T1000 (cell line): ENCODE results near the gene ANKRD33B.
"Not testable (repeated sequence)": the region's sequence is repeated elsewhere in the genome, so short reads cannot be mapped to it uniquely, and the experiment has no call there.

ENCODE experiments used
- DNase-seq: peaks from one replicate; lab custom pipeline; 2025; ENCODE audit warnings: mixed read lengths; lab: John Stamatoyannopoulos, UW

ANKRD33B gene

DNA sequence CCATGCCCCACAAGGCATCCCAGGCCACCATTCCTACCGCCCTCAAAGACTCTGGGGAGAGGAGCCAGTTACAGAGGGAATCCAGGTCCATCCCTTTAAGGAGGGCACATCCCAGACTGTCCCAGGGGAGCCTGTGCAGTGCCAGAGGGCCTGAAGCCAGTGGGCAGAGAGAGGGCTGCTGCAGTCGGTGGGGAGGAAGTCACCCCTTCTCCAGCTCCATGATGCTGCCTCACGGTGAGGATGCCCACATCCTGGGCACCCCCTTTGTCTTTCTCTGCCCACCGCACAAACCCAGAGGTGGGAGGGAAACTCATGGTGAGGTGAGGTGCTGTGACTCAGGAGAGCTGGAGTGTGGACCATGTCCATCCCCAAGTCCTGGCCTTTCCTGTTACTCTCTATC, 26.2 kb upstream of the ANKRD33B start:
- DNase-seq: no peak

DNA sequence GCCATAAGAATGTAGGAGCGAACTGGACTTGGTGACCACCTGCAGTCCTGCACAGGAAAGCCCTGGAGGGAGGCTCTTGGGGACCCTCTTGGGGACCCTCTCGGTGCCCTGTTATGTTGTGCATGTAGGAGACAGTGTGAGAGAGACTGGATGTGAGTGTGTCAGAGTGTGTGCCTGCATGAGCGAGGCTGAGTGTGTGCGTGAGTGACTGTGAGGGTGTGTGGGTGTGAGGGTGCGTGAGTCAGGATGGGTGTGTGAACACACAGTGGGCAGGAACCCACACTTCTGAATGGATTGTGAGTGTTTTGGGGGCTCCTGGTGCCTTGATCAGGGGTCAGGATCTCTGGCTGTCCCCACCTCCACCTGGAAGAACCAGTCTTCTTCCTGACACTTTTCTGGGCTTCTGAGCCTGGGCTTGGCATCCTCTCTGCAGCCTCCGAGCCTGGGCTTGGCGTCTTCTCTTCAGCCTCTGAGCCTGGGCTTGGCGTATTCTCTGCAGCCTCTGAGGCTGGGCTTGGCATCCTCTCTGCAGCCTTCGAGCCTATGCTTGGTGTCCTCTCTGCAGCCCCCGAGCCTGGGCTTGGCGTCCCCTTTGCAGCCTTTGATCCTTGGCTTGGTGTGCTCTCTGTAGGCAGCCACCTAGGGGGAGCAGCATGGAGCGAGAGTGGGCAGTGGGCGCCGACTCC, 25.6 kb upstream of the ANKRD33B start:
- DNase-seq: no peak

DNA sequence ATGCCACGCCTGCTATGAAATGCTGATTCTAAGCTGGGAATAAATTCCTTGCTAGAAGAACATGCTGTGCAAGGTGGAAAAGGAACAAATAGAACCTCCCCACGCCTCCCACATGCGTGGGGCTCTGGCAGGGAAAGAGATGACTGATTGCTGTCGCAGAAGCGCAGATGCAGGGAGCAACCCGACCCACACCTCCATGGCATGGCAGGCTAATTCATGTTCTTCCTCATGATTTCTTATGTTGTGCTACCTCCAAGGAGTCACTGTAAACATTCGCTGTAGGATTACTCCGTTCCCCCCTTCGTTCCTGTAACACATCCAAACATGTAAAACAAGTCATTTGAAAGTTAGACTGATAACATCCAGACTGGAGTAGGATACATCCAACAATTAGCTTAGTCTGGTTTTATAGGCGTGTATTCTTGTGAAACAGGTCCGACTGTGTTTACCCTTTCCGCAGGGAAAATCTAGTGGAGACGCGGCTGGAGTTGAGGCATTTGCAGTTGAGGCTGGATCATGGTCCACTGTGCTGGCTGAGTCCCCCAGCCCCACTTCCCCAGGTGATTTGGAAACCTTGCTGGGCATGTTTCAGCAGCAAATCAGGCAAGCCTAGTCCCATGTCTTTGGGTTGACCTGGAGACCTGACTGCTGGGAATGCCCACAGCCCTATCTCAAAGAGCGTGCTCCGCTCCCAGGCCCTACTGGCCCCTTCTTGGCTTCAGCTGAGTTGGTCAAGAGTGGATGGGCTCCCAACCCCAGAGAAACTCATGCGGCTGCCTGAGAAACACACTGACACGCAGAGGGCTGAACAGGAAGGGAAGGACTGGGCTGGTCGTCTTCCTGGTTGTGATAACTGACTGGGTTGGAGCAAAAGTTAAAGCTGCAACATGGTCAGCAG, 24.8 kb upstream of the ANKRD33B start:
- no peak for DNase-seq

DNA sequence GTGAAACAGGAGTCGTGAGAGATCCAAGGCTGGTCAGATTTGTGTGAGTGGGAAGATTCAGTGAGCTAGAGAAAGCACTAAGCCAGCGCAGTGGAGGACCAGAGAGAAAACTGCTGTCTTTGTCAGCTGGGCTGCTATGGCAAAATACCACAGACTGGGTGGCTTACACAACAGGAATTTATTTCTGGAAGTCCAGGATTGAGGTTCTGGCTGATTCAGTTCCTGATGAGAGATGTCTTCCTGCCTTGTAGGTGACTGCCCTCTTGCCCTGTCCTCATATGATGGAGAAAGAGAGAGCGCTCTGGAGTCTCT, 24.2 kb upstream of the ANKRD33B start:
- DNase-seq: no peak

DNA sequence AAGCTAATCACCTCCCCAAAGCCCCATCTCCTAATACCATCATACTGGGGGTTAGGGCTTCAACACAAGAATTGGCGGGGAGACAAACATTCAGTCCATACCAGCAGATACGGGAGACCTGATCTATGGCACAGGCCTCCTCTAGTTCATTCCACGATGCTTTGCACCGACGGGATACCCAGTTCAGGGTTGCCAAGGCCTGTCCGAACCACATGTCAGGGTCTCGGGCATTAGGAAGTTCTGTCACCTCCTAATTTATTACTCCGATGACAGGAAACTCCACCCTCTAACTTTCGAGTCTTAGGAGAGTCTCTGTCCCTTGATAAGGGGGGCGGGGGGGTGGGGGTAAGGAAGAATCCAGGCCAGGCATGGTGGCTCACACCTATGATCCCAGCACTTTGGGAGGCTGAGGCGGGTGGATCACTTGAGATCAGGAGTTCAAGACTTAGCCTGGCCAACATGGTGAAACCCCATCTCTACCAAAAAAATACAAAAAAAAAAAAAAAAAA, 23.8 kb upstream of the ANKRD33B start:
- DNase-seq: no peak

DNA sequence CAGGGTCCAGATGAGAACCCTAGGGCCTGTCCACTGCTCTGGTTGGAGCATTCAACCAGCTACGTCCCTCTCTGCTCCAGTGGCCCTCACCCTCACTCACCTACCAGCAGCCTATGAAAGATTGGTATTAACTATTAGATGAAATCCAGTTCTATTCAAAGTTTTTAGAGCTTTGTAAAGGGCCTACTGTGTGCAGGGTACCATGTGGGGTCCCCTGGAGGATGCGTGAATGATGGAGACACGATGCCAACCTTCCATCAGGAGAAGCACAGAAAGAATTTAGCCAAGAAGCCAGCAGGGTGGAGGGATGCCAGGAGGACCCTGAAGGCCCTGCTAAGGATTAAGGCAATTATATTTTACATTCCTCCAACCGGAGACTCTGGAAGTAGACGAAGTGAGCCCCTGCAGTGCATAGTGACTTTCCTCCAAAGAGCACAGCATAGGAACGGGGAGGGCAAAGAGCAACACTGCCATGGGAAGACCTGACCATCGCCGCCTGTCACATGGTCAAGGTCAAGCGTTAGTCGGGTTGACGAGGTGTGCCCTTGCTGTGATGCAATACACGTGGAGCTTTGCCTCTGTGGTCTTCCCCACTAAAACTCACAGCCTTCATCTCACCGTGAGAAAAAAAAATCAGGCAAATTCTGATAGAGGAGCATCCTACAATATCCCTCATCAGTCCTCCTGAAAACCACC, 22.8 kb upstream of the ANKRD33B start:
- DNase-seq: no peak

DNA sequence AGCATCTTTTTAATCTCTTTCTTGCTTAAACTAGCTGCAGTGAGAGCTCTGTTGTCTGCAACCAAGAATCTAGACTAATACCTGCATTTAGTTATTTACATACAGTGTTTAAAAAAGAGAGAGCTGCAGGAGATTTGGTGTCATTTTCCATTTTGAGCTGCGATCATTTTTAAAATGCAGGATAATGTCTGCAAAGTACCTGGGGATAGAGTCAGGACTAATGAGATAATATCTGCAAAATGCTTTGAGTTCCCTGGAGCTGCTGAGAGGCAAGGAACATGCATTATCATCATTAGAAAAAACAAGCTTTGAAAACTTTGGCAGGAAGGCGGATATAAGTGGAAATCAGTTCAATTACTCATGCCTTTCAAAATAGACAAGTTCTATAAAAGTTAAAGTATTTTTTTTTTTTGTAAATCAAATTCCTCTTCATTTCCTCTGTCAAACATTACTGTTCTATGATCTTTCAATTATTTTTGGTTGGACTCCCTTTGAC, 21.8 kb upstream of the ANKRD33B start:
- no peak for DNase-seq

DNA sequence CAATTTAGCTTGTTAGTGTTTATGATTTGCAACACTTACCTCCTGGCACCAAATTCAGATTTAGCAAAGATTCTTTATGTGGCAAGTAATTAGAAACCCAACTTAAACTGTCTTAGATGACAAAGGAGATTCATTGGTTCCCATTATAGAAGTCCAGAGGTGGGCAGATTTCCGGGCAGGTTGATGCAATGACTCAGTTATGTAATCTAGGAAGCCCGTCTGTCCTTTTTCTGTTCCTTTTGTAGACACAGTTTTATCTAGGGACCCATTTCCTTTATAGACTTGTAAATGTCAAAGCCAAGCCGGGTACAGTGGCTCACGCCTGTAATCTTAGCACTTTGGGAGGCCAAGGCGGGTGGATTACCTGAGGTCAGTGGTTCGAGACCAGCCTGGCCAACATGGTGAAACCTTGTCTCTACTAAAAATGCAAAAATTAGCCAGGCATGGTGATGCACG, 20.3 kb upstream of the ANKRD33B start:
- no peak for DNase-seq

DNA sequence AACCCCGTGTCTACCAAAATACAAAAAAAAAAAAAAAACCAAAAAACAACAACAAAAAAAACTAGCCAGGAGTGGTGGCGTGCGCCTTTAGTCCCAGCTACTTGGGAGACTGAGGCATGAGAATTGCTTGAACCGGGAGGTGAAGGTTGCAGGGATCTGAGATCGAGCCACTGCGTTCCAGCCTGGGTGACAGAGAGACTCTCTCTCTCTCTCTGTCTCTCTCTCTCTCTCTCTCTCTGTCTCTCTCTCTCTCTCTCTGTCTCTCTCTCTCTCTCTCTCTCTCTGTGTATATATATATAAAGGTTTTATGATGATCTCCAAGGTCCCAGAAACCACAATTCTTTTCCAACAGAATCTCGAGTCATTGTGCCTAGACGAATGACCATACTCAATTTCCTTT, 18.8 kb upstream of the ANKRD33B start:
- DNase-seq: no peak

DNA sequence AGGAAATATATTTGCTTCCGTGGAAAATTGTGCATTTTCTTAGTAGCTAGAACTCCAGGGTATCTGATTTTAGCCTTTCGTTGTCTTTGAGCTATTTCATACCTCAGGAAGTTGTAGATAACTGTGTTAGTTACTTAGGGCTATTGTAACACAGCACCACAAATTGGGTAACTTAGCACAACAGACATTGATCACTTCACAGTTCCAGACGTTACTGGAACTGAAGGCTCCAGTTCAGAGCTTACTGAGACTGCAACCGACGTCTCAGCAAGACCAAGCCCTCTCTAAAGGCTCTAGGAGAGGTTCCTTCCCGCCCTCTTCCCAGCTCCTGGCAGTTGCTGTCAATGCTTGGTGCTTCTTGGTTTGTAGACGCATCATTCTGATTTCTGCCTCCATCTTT, 17.7 kb upstream of the ANKRD33B start:
- DNase-seq: no peak

DNA sequence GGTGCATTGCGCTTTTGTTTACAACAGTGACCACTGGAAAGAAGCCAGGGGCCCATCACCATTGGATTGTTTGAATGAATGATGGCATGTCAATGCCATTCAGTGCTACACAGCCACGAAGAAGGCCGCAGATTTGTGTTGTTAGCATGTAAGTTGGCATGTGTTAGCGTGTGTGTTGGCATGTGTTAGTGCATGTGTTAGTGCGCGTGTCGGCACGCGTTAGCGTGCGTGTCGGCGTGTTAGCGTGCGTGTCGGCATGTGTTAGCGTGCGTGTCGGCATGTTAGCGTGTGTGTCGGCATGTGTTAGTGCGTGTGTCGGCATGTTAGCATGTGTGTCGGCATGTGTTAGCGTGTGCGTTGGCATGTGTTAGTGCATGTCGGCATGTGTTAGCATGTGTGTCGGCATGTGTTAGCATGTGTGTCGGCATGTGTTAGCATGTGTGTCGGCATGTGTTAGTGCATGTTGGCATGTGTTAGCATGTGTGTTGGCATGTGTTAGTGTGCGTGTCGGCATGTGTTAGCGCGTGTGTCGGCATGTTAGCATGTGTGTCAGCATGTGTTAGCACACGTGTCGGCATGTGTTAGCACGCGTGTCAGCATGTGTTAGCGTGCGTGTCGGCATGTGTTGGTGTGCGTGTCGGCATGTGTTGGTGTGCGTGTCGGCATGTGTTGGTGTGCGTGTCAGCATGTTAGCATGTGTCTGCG, 15.3 kb upstream of the ANKRD33B start:
- DNase-seq: no peak

DNA sequence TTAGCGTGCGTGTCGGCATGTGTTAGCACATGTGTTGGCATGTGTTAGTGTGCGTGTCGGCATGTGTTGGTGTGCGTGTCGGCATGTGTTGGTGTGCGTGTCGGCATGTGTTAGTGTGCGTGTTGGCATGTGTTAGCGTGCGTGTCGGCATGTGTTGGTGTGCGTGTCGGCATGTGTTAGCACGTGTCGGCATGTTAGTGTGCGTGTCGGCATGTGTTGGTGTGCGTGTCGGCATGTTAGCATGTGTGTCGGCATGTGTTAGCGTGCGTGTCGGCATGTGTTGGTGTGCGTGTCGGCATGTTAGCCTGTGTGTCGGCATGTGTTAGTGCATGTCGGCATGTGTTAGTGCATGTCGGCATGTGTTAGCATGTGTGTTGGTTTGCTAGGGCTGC, 14.8 kb upstream of the ANKRD33B start:
- DNase-seq: not testable (repeated sequence)

DNA sequence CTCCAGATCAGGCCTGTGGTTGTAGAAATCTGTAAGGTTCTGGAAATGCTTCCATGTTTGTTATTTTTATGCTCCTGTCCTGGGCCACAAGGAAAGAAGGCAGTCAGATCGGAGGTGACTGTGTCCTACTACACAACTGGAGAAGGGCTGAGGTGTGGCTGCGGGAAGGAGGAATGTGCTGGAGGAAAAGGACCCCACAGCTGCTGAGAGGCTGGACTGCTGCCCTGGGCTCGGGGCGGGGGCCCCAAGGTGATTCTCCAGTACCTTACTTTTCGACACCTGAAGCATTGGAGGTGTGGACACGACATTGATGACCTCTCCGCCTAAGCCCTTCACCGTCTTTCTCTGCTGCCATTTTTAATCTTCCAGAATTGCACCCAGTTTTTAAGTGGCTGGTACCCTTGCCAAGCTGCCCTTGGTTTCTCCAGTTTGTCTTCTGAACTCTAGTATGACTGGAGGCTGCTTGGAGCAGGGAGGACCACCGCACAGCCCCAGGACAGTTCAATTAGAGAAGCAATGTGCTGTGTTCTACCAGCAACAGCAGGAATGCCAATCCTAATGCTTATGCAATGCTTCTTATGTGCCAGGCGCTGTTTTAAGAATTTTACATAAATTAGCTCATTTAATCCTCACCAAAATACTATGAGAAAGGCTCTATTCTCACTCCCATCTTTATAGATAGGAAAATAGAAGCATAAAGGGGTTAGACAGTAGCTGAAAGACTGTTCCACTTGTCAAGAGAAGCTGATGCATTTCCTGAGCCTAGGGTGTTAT, 13.5 kb upstream of the ANKRD33B start:
- no peak for DNase-seq

DNA sequence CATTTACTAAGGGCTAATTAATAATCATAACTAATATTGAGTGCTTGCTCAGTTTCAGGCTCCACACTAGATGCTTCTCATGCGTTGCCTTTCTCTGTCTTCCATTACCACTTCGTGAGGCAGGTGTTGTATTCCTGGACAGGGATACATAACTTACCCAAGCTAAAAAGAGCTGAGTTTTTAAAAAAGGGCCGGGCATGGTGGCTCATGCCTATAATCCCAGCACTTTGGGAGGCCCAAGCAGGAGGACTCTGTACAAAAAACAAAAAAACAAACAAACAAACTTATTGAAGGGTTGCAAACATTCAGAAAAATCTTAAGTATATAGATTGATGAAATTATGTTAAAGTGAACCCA, 12.1 kb upstream of the ANKRD33B start:
- DNase-seq: no peak

DNA sequence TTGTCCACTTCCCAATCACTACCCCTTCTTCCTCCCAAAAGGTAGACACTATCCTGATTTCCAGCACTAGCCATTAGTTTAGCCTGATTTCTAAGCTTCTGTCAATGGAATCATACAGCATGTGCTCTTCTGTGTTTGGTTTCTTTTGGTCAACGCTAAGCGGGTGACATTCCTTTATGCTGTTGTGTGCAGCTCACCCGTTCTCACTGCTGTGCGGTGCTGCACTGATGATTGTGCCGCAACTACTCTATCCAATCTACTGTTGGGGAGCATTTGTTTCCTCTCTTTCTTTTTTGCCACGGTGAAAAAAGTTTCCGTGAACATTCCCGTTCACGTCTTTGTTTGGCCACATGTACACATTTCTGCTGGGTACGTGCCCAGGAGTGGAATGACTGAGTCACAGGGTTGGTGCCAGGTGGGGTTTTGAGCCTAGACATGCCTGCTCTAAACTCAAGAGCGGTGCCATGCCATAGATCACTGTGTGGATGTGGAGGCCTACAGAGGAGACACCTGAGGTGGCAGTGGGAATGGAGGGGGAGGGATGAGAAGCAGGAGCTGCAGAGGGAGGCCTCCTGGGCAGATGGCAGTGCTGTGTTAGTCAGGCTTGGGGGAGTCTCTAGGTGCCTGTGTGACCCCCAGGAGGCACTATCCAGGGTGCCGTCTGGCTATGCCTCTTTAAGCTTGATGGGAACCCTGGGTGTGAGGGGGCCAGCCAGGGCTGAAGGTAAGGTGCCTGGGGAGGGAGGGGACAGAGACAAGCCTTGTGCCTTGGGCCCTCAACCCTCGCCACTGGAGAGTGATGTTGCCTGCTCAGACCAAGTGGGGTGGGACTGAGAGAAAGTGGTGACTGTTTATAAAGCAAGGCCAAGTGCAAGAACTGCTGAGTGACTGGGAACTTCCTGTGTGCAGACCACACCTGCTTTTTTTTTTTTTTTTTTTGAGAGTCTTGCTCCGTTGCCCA, 11.4 kb upstream of the ANKRD33B start:
- no peak for DNase-seq

DNA sequence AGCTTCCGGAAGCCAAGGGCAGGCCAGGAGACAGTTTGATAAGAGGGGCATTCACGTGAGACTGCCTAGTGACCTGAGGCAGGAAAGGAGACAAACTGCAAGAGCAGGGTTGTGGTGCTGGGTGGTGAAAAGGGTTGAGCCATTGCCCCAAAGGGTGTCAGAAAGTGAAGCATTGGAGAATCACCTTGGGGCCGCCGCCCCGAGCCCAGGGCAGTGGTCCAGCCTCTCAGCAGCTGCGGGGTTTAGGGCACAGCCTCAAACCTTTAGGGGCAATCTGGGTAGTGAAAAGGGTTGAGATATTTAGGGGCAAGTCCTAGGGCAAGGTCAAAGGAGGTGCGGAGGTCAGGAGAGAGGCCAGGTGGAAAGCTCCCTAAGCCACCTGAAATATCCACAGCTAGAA, 10.4 kb upstream of the ANKRD33B start:
- DNase-seq: no peak

DNA sequence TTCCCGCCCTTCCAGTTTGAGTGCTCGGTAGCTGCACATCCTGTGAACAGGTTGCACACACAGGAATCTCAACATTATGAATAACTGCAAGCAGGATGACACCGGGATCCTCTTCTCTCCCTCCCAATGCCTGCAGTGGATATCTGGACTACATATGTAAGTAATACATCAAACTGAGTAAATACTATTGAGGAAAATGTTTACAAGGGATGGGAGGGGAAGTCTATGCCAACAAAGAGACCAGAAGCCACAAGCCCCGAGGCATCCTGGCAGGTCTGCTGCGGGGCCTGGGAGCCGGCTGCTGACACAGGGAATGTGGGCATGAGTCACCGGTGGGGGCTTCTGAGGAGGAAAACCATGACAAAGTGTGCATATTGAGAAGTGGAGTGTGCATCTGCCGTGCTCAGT, 8.6 kb upstream of the ANKRD33B start:
- peak; percentile 73 for DNase-seq

DNA sequence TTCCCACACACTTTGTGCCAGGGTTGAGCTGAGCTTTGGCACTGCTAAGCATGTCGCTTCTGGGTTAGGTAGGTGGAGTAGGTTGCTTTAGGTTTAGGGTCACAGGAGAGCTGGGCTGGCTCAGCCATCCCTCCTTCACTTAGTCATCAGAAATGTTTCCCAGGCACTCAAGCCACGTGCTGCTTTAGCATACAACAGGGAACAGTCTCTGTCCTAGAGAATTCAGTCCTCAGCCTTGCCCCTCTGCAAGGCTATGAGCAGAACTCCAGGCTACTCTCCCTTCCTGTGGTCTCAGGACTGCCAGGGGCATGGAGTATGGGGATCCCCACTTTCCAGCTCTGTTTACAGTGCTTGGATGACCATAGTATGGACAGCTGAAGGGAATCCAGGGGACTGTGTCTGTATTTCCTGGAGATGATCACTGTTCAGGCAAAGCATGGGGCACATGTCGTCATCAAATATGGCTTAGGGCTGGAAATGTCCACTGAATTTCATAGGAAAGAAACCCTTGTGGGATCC, 7.5 kb upstream of the ANKRD33B start:
- no peak for DNase-seq

DNA sequence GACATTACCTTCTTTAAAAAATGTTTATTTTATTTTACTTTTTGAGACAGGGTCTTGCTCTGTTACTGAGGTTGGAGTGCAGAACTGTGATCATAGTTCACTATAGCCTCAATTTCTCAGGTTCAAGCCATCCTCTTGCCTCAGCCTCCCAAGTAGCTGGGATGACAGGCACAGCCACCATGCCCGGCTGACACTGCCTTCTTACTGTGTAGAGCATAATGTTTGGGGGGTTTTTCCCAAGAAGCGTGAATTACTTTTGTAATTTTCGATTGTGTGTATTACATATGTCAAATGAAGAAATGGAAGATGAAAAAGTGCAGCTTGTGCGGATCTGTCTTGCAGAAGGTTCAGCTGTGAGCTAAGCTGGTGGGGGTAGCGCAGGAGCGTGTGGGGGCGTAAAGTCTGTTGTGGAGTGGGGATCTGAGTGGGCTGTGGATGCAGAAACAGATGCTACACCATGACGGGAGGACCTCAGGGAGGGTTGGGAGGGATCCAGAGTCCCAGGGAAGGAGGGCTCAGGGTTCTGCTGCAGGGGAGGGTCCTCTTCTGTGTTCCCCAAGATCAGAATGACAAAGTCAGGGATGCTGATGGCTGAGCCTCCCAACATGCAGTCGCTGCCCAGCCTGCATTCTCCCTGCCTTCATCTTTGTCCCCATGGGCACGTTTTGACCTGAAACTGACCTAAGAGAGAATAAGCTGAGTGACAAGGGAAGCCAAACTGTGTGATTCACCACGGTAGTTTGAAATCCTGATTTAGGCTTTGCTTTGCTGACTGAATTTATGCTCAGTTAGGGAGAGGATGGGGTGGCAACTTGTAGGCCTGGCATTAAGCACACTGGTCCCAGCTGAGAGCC, 6.8 kb upstream of the ANKRD33B start:
- no peak for DNase-seq
